Measurements from ENCODE around the gene MUTYH.
"Not testable (repeated sequence)": the region's sequence is repeated elsewhere in the genome, so short reads cannot be mapped to it uniquely, and the experiment has no call there.

MUTYH gene

DNA sequence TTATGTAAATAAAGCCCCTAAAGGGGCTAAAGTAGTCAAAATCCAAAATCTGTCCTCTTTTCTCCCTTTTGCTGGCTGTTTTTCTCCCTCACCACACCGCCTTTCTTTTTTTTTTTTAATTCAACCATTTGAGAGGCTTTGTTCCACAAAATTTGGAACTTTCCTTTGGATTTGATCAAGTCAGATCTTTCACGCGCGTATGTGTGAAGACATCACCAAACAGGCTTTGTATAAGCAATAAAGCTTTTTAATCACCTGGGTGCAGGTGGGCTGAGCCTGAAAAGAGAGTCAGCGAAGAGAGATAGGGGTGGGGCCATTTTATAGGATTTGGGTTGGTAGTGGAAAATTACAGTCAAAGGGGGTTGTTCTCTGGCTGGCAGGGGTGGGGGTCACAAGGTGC is 18.8 kb downstream of the MUTYH start:
- no peak for DNase-seq

DNA sequence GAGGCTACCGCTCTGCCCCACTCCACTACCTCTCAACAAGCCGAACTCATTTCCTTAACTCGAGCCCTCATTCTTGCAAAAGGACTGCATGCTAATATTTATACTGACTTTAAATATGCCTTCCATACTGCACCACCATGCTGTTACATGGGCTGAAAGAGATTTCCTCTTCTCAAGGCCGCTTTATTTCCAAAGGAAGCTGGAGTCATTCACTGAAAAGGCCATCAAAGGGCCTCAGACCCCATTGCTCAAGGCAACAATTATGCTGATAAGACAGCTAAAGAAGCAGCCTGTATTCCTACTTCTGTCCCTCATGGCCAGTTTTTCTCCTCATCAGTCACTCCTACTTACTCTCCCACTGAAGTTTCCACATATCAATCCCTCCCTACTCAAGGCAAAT is 20.5 kb downstream of the MUTYH start:
- DNase-seq, result no peak

DNA sequence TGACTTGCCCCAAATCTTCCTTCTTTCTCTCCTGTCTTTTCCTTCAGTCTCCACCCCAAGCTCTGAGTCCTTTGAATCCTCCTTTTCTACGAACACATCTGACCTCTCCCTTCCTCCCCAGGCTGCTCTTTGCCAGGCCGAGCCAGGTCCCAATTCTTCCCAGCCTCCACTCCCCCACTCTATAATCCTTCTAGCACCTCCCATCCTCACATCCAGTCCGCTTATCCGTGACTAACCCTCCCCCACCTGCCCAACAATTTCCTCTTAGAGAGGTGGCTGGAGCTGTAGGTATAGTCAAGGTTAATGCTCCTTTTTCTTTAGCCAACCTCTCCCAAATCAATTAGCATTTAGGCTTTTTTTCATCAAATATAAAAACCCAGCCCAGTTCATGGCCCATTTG is 23.1 kb downstream of the MUTYH start:
- no peak for DNase-seq

- DNase-seq, result no peak
Observed at GRCh38 chr1:45314266-45314665, 26.0 kb downstream of the MUTYH start.

DNA sequence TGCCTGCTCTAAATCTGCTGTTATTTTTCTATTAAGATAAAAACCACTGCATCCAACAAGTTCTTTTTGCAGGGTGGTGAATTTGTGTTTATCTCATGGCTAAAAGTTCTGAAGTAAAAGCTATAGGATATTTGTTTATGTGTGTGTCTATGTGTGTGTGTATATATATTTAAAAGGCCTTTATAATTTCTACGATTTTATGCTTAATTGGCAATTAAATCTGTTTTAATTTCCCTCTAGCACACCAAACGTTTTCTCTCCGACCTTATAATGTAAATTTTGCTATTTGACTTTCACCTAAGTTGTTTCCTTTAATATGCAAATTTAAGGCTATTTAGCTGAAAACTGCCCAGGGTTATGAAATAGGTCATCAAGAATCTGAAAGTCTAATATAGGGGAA is 33.3 kb downstream of the MUTYH start:
- no peak for DNase-seq

GRCh38 chr1:45306319-45306718 is 33.9 kb downstream of the MUTYH start:
- peak in 1 of 5 experiments; percentile 64 for DNase-seq

DNA sequence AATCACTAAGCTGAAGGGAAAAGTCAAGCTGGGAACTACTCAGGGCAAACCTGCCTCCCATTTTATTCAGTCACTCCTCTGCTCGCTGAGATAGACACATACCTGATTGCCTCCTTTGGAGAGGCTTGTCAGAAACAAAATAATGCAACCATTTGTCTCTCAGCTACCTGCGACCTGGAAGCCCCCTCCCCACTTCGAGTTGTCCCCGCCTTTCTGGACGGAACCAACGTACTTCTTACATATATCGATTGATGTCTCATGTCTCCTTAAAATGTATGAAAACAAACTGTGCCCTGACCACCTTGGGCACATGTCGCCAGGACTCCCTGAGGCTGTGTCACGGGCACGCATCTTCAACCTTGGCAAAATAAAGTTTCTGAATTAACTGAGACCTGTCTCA is 35.0 kb downstream of the MUTYH start:
- DNase-seq, result no peak

- DNase-seq, result no peak
Observed at GRCh38 chr1:45304311-45305081, 35.7 kb downstream of the MUTYH start.

GRCh38 chr1:45303520-45304310 is 36.5 kb downstream of the MUTYH start:
- DNase-seq, result peak; percentile 90 to 98 (median 97)

GRCh38 chr1:45302505-45303150 is 37.6 kb downstream of the MUTYH start:
- DNase-seq, result no peak

GRCh38 chr1:45300669-45300997 is 39.6 kb downstream of the MUTYH start:
- no peak for DNase-seq

DNA sequence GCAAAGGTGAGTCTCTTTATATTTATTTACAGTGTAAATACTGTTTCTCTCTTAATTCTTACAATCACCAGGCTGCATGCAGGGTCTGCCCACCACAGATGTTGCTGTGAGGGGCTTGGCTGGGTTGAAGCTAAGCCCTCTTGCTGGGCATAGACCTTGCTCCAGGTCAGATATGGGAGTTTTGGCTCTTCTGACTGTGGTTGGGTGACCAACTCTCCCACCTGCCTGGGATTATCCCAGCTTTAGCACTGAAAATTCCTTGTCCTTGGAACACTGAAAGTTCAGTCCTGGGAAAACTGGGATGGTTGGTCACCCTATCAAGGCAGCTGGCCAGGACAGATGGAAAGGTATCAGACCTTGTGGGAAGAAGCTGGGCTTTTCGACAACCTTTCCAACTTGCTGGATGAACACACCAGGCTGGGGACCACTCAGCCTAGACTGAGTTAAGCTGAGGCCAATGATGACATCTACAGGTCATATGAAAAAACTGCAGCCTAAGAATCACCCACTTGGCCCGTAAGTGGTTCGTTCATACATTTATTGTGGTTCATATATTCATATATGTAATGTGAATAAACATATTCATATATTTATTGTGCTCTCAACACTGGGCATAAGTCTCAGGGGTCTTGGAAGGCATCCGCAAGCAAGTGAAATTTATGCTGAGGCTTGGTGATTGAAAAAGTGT is 40.1 kb downstream of the MUTYH start:
- peak in 3 of 5 experiments; percentile 8 to 76 (median 27) for DNase-seq

DNA sequence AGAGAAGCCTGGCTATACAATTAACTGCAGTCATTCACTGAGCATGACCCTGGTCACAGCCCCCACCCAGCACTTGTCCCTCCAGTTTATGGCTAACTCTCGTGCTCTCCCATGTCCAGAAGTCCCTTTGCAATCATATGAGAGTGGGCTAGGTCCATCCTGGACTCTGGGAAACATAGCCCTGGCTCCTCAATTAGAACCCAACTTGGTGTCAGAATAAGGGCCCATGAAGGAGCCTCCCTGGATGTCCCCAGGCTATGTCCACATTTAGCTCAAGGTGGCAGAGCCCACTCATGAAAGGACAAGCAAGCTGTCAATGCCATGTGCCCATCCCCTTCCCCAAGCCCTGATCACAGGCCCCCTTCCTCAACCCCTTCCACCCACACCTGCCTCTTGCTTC is 40.9 kb downstream of the MUTYH start:
- no peak for DNase-seq

GRCh38 chr1:45297666-45298356 is 42.4 kb downstream of the MUTYH start:
- no peak for DNase-seq

- DNase-seq, result no peak
Observed at GRCh38 chr1:45291716-45292115, 48.5 kb downstream of the MUTYH start.

DNA sequence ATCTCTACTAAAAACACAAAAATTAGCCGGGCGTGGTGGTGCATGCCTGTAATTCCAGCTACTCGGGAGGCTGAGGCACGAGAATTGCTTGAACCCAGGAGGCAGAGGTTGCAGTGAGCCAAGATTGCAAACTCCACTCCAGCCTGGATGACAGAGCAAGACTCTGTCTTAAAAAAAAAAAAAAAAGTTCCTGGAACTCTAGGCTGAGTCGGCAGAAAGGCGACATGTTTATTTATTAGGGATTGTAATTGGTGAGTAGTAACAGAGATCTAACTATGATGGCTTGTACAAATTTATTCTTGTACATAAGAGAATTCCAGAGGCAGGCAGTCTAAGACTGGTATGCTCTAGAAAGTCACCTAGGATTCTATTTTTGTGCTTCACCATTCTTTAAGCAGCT is 49.2 kb downstream of the MUTYH start:
- not testable (repeated sequence) for DNase-seq

- not testable (repeated sequence) for DNase-seq
Observed at GRCh38 chr1:45286521-45286920, 53.7 kb downstream of the MUTYH start.

- not testable (repeated sequence) for DNase-seq
Observed at GRCh38 chr1:45284858-45285257, 55.4 kb downstream of the MUTYH start.

DNA sequence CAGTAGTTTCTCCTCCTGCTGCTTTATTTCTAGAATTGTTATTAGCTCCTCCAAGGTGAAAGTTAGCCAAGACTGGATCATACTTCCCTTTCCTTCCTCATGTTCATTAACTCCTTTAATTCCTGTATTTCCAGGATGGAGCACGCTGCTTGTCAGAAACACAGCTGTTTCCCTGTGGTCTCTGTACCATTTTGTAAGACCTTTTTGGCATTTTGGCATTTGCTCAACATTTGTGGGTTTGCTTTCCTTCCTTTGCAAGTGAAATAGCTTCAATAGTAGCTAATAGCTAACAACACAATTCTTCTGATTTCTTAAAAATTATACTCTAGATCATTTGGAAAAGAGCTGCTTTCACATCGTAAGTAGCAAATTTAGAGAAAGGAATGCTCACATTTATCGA is 57.9 kb downstream of the MUTYH start:
- no peak for DNase-seq

Data from T-helper 2 cell (primary cell).